SK-N-SH treated with all-trans-retinoic acid at 6 μM for 48 hours (cell line): ENCODE measurements around the gene TBC1D13.

ENCODE experiments used
- PATZ1 ChIP-seq: fragments of 250-450 bp; sonication (Bioruptor Pico); IDR thresholded peaks from 2 replicates; pipeline ENCODE4 v1.8.0; 2020; ENCODE audit warnings: mild to moderate bottlenecking, moderate library complexity, borderline replicate concordance
- ZNF565 ChIP-seq: fragments of 450-650 bp; formaldehyde crosslinking; conservative IDR thresholded peaks from 2 replicates; pipeline ENCODE4 v1.5.0; 2020; ENCODE audit warnings: low read depth, mild to moderate bottlenecking, moderate library complexity

- TF ChIP-seq PATZ1 (CRISPR knock-in tag) (no peak), ZNF565 (CRISPR knock-in tag) (no peak)
Measured at GRCh38 chr9:128840524-128840923, 53.5 kb downstream of the TBC1D13 start.
